ENCODE results near the gene FOXO1.

FOXO1 gene

GRCh38 chr13:40571338-40571963, 95.0 kb downstream of the FOXO1 start:
- DNase-seq = no peak

GRCh38 chr13:40570930-40571329, 95.5 kb downstream of the FOXO1 start:
- no peak for DNase-seq

DNA sequence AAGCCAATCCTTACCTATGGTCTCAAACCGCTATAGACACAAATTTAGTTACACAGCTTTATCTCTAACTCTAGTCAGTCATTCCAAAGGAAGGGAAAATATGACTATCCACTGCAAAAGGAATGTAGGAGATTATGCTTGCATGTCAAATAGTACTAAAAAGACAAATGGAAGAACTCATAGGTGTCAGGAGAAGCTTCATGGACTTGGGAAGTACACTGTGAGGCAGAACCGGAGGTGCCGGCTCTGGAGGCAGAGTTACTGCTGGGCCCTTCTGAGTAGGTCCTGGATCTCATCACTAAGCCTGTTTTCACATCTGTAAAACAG, 97.5 kb downstream of the FOXO1 start:
- no peak for DNase-seq

GRCh38 chr13:40568246-40569023, 98.0 kb downstream of the FOXO1 start:
- DNase-seq = no peak

- DNase-seq = no peak
Observed at GRCh38 chr13:40566811-40567210, 99.6 kb downstream of the FOXO1 start.

DNA sequence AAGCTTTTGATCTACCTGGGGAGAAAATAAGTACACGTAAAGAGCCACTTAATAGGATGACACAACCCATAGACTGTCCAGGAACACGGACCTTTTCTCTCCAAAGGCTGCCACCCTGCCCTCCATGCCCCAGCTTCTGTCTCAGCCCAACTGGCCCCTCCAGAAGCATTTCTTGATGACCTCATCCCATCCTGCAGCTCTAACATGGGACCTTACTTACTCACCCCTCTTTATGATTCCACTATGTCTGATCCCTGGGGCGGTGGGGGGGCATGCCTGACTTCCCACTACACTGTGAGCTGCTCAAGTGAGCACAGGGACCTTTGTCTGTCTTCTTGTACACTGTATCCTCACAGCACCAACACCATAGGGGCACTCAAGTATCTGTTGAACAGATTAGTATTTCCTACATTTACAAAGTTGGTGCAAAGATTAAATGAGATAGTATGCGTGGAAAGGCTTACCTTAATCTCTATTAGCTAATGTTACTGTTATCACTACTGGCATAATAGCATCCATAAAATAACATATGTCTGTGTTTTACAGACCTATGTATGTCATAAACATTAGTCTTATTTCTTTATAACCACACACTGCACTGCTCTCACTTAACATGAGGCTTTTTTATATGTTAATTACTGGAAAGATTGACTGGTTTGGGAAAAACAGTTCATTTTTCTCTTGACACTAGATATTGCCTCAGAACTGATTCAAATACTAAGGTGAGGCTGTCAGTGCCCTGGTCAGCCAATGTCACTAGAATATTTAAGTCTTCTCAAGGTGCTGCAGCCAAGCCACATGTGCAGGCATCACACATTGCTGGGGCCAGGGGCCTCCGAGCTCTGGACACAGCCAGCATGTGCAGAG, 100.9 kb downstream of the FOXO1 start:
- no peak for DNase-seq

DNA sequence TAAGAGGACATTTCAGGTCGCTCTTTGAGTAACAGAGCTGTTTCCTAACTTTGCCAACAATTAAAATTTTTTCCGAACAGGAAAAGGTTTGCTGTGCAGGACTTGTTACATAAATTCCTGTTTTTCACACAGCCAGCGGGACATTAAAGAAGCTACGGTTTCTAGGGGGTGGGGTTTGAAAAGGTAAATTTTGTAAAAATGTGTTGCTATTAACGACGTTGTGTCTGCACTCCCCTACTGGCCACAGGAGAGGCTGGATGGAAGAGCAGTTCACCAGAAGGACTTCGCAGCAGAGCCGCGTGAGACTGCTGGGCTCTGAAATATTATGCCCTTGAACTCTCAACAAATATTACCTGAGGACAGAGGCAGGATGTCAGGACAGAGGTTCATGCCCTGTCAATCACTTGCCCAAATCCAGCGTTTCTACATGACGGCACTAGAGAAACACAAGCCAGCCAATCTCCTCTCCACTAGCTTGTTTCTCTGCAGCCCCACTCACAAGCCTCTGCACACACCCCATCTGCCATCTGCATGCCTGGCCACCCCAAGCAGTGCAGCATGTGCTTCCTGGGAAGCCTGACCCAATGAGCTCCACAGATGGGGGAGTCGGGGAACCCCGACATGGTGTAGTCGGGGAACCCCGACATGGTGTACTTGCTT, 102.0 kb downstream of the FOXO1 start:
- DNase-seq = no peak

GRCh38 chr13:40563350-40564125, 102.9 kb downstream of the FOXO1 start:
- DNase-seq = no peak

- DNase-seq = no peak
Observed at GRCh38 chr13:40562975-40563349, 103.5 kb downstream of the FOXO1 start.

GRCh38 chr13:40559915-40560314, 106.5 kb downstream of the FOXO1 start:
- DNase-seq = no peak

DNA sequence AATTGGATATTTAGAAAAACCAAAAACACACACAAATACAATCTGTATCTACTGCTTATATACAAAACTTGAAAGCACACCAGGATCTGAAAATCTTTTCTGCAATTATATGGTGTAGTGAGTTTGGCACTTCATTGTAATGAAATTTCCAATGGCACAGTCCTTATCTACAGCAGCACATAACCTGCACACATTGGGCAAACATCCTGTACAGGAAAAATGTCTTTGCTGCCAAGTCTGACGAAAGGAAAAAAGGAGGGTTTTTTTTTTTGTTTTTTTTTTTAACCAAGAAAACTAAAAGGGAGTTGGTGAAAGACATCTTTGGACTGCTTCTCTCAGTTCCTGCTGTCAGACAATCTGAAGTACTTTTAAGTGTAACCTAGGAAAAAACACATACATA, 107.8 kb downstream of the FOXO1 start:
- no peak for DNase-seq

GRCh38 chr13:40556453-40556852, 110.0 kb downstream of the FOXO1 start:
- DNase-seq = no peak

- DNase-seq = no peak
Observed at GRCh38 chr13:40553356-40553755, 113.1 kb downstream of the FOXO1 start.

DNA sequence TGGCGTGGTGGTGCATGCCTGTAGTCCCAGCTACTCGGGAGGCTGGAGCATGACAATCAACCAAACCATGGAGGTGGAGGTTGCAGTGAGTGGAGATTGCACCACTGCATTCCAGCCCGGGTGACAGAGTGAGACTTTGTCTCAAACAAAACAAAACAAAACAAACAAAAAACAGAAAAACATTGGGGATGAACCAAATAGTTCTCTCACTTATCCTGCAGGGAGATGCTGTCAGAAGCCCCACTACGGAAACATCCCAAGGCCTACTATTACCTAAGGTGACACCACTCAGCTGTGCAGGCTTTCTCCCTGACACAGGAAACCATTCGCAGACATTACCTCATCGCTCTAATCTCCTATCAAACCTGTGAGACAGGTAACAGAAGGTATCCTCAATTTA, 113.5 kb downstream of the FOXO1 start:
- no peak for DNase-seq

DNA sequence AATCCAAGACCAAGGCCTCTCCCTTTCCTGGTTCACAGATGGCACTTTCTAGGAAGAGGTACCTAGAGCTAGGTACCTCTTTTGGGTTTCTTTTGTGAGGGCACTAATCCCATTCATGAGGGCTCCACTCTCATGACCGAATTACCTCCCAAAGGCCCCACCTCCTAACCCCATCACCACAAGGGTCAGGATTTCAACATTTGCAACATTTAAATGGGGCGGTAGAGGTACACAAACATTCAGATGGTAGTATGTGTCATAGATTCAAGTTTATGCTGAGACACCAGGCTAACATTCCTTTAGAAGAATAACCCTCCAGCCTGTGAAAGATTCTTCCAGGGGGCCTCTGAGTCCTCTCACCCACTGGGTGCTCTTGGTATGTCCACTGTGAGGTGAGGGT, 116.3 kb downstream of the FOXO1 start:
- no peak for DNase-seq

DNA sequence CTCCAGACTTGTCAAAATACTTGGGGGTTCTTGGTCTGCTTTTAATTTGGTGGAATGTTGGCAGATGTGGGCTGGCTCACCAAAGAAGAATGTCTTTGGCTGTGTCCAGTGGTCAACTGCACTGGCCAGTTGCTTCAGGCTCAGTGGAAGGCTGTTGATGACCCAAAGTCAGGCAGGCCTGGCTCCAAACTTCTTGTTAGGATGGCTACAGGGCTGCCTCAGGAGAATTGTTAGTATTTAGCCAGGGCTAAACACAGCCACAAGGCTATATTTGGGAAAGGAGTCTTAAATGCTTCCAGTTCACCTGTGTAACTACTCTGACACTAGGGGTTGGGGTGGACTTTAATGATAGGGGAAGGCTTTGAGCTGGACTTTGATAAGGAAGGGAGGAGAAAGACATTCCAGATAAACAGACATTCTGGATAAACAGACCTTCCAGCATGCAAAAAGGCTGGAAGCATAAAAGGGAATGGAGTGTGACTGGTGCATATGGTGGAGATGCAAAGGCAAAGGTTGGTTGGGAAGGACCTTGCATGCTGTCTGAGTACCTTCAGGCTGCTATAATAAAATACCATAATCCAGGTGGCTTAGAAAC, 116.8 kb downstream of the FOXO1 start:
- no peak for DNase-seq

- DNase-seq = no peak
Observed at GRCh38 chr13:40547591-40548315, 118.7 kb downstream of the FOXO1 start.

GRCh38 chr13:40546047-40546446, 120.4 kb downstream of the FOXO1 start:
- no peak for DNase-seq

GRCh38 chr13:40540328-40541044, 126.0 kb downstream of the FOXO1 start:
- no peak for DNase-seq

DNA sequence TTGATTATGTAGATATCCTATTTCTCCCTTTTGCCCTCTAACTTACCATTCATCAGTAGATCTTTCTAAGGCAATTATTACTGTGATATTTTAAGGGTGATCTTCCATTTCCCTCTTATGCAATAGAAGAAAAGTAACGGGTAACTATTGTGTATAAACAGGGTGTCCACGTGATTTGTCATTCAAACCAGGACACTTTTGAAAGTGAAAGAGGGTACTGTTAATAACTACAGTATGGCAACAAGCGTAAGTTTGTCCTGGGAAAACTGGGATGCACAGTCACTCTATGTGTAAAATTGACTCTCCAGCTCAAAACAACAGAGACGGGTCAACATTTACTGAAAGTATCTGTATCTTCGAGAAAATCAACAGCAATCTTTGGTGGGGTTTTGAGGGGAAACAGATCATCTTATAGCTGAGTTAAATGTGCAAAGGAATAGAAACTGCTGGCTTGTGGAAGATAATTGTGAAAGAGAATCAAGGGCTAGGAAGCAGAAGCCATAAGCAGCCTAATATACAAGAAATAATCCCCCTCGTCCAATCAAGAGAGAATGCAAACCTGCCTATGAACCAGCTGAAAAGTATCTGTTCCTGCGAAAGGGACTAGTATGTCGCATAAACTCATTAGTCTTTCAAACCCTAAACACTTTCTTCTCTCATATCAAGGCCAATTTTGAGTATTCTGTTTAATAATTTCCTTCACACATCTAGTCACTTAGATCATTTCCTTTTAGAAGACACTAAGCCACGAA, 126.7 kb downstream of the FOXO1 start:
- no peak for DNase-seq
